ENCODE data around the gene RIMS3.

GRCh38 chr1:40620586-40621210 lies 44.8 kb downstream of the RIMS3 start:
- TF ChIP-seq CTCF (IDR thresholded peaks at IDR 0.05; ENCODE audit: insufficient read depth, low read depth, low read length) = no peak
- TF ChIP-seq EZH2 (IDR thresholded peaks at IDR 0.05; ENCODE audit: insufficient read depth, low read length) = no peak
